B cell (primary cell): ENCODE results near the gene ABCC9. TPM values are rescaled to one million over a fixed set of nuclear protein-coding genes. Genes with fewer than 3 reads are reported as not detected.

ENCODE experiments used
- ATAC-seq: fragments of 200-7000 bp; cut with Tn5 transposase; one replicate; pipeline ENCODE4 v1.10.0; 2021; ENCODE audit warnings: low read depth, mild to moderate bottlenecking, moderate number of reproducible peaks, moderate library complexity
- CTCF ChIA-PET: fragments of 350-600 bp; sonication (Branson Sonifier 250); formaldehyde crosslinking; loops from one replicate; lab custom pipeline; 2021; ENCODE audit warnings: antibody characterized with exemption, inconsistent platforms; lab: Charles Lee
- POLR2A ChIA-PET: fragments of 350-600 bp; sonication (Branson Sonifier 250); formaldehyde crosslinking; loops from one replicate; lab custom pipeline; 2021; ENCODE audit warnings: antibody characterized with exemption; lab: Charles Lee
- DNase-seq: peaks from one replicate; pipeline ENCODE4 v3.0.0; 2013
- H2AFZ ChIP-seq: 2 replicates; pipeline ENCODE4 v1.6.1; 2012; ENCODE audit warnings: mild to moderate bottlenecking, low read depth, low read length; ENCODE audit not compliant: insufficient read depth, poor library complexity, severe bottlenecking
- H3K27ac ChIP-seq, 2 donors: 1 replicate in 1 of 2; 2 replicates in 1 of 2; pipeline ENCODE4 v1.5.1; 2012 to 2013; ENCODE audit warnings: low read length in 2 of 2, mild to moderate bottlenecking in 2 of 2, moderate library complexity in 1 of 2
- H3K27me3 ChIP-seq, 4 experiments: fragments of 200-600 bp in 1 of 4; sonication (generic) in 1 of 4; replicated peaks in 1 of 4; 1 replicate in 2 of 4; 2 replicates in 2 of 4; pipeline versions ENCODE4 v1.6.1 to v1.7.0; 2013 to 2016; ENCODE audit warnings: low read length in 3 of 4, mild to moderate bottlenecking in 2 of 4, mixed read lengths in 1 of 4, moderate library complexity in 1 of 4; ENCODE audit not compliant: insufficient read depth in 4 of 4, control insufficient read depth in 3 of 4; ENCODE audit errors: control extremely low read depth in 1 of 4
- H3K36me3 ChIP-seq, 2 experiments: replicated peaks in 1 of 2; 1 replicate in 1 of 2; 2 replicates in 1 of 2; pipeline versions ENCODE4 v1.6.1 to v1.7.1; 2013; ENCODE audit warnings: low read length in 1 of 2; ENCODE audit not compliant: insufficient read depth in 2 of 2, control insufficient read depth in 1 of 2; ENCODE audit errors: control extremely low read depth in 1 of 2, extremely low read depth in 1 of 2
- H3K4me1 ChIP-seq, 2 donors: fragments of 200-600 bp in 1 of 2; sonication (generic) in 1 of 2; 1 replicate in 1 of 2; 2 replicates in 1 of 2; pipeline versions ENCODE4 v1.5.1 to v1.6.1; 2013 to 2017; ENCODE audit warnings: low read length in 2 of 2; ENCODE audit not compliant: control insufficient read depth in 2 of 2, insufficient read depth in 2 of 2
- H3K4me2 ChIP-seq: replicated peaks from 2 replicates; pipeline ENCODE3; 2012; ENCODE audit warnings: mild to moderate bottlenecking, low read depth, low read length; ENCODE audit not compliant: poor library complexity, severe bottlenecking
- H3K4me3 ChIP-seq, 5 experiments: fragments of 200-600 bp in 1 of 5; sonication (generic) in 1 of 5; 1 replicate in 3 of 5; 2 replicates in 2 of 5; pipeline versions ENCODE4 v1.5.1 to v1.7.0; 2011 to 2016; ENCODE audit warnings: low read length in 4 of 5, mild to moderate bottlenecking in 4 of 5, low read depth in 2 of 5, control low read depth in 1 of 5, moderate library complexity in 1 of 5; ENCODE audit not compliant: insufficient read depth in 1 of 5; ENCODE audit errors: control extremely low read depth in 1 of 5, extremely low read depth in 1 of 5
- H3K79me2 ChIP-seq: fragments of 200-600 bp; sonication (generic); one replicate; pipeline ENCODE4 v1.6.0; 2016; ENCODE audit warnings: low read length; ENCODE audit not compliant: control insufficient read depth, insufficient read depth
- H3K9ac ChIP-seq: fragments of 200-600 bp; sonication (generic); 2 replicates; pipeline ENCODE4 v1.6.1; 2017; ENCODE audit warnings: mild to moderate bottlenecking, low read length, moderate library complexity
- H3K9me3 ChIP-seq, 3 donors: one replicate each; pipeline versions ENCODE4 v1.6.1 to v1.7.1; 2013; ENCODE audit warnings: low read length in 2 of 3; ENCODE audit not compliant: control insufficient read depth in 2 of 3, insufficient read depth in 1 of 3; ENCODE audit errors: control extremely low read depth in 1 of 3
- H4K20me1 ChIP-seq: 2 replicates; pipeline ENCODE4 v1.6.0; 2012; ENCODE audit warnings: mild to moderate bottlenecking, low read length; ENCODE audit not compliant: insufficient read depth, control insufficient read depth, poor library complexity, severe bottlenecking
- H3K27ac Mint-ChIP-seq: one replicate; pipeline ENCODE4 v1.8.0; 2021; ENCODE audit warnings: mixed read lengths
- H3K27me3 Mint-ChIP-seq: one replicate; pipeline ENCODE4 v1.8.0; 2021; ENCODE audit warnings: mixed read lengths
- H3K4me1 Mint-ChIP-seq: one replicate; pipeline ENCODE4 v1.8.0; 2021; ENCODE audit warnings: mixed read lengths
- H3K4me3 Mint-ChIP-seq: one replicate; pipeline ENCODE4 v1.8.0; 2021; ENCODE audit warnings: mixed read lengths
- H3K9me3 Mint-ChIP-seq: one replicate; pipeline ENCODE4 v1.8.0; 2022; ENCODE audit warnings: mixed read lengths; ENCODE audit not compliant: insufficient read depth
- CTCF ChIP-seq: fragments of 200-600 bp; IDR thresholded peaks from one replicate; pipeline ENCODE4 v1.8.0; 2022; ENCODE audit warnings: antibody characterized with exemption, mild to moderate bottlenecking
- EZH2 ChIP-seq: IDR thresholded peaks from 2 replicates; pipeline ENCODE4 v1.6.1; 2012; ENCODE audit warnings: borderline replicate concordance, low read depth, mild to moderate bottlenecking, moderate library complexity, low read length; ENCODE audit not compliant: insufficient read depth, poor library complexity, severe bottlenecking
- WGBS: methylation state at CpG from one replicate; pipeline ENCODE4 v1.1.5; 2013; ENCODE audit warnings: missing lambda C conversion rate; ENCODE audit not compliant: insufficient coverage; 5-methylcytosine and 5-hydroxymethylcytosine counted together
- intact Hi-C: fragments of 100-400 bp; cut with micrococcal nuclease; formaldehyde crosslinking; loops from one replicate; pipeline ENCODE4 v1.10.0; 2022
- polyA plus RNA-seq: library from polyadenylated mRNA; depleted of rRNA; stranded (reverse); fragments of >200 nt; gene quantifications from 2 replicates; pipeline ENCODE4 v1.2.3, GENCODE V29; 2012
- total RNA-seq, 2 donors: library from RNA; stranded (reverse); fragments of 120-200 nt in 1 of 2; gene quantifications; 1 replicate in 1 of 2; 2 replicates in 1 of 2; pipeline versions ENCODE4 v1.2.3 to v1.2.4, GENCODE V29; 2013 to 2022

Gene ABCC9
- total and polyA plus RNA-seq, 2 donors (not counting 1 experiment from before 2014, with no cell fraction given), result not detected

GRCh38 chr12:21895651-21896050 lies 45.6 kb downstream of the ABCC9 start:
- Histone ChIP-seq H3K4me3 (no peak overlapping the region), H3K9me3 (no peaks in the 10 kb centered on the region), H3K4me2 (no peak overlapping the region), H3K27ac (no peak overlapping the region), H3K79me2 (no peaks in the 10 kb centered on the region), H3K9ac (no peak overlapping the region), H3K27me3 (no peaks in the 10 kb centered on the region), H3K4me1 (no peaks in the 10 kb centered on the region), H3K36me3 (no peaks in the 10 kb centered on the region), H2AFZ (no peak overlapping the region), H4K20me1 (no peaks in the 10 kb centered on the region)
- ChIA-PET CTCF (no interaction called here), POLR2A (no interaction called here)
- no peak overlapping the region for H3K27ac Mint-ChIP-seq
- TF ChIP-seq EZH2 (no peak), CTCF (no peak)
- intact Hi-C loops, result no loop called here
- no peak for DNase-seq
- peaks cover 3% of the 10 kb centered on the region for H3K27me3 Mint-ChIP-seq
- no CpG with 5 or more reads among the region's 2 CpGs for WGBS
- no peak for ATAC-seq
- no peaks in the 10 kb centered on the region for H3K9me3 Mint-ChIP-seq
- H3K4me3 Mint-ChIP-seq, result no peak overlapping the region
- no peaks in the 10 kb centered on the region for H3K4me1 Mint-ChIP-seq

- H2AFZ ChIP-seq, result no peak overlapping the region
- DNase-seq (no peak), ATAC-seq (no peak)
- intact Hi-C loops, result no loop called here
- POLR2A ChIA-PET, result no interaction called here
- Mint-ChIP-seq H3K27me3 (no peaks in the 10 kb centered on the region), H3K27ac (no peak overlapping the region), H3K4me3 (no peak overlapping the region), H3K9me3 (no peaks in the 10 kb centered on the region), H3K4me1 (no peaks in the 10 kb centered on the region)
- TF ChIP-seq CTCF, result no peak
- TF ChIP-seq EZH2, result no peak
- H3K4me1 ChIP-seq, result no peaks in the 10 kb centered on the region
- CTCF ChIA-PET, result no interaction called here
- no peak overlapping the region for H3K4me2 ChIP-seq
- WGBS, result 95% methylated on average over 2 of the region's 4 CpGs
- H3K9me3 ChIP-seq, result no peaks in the 10 kb centered on the region
- H3K4me3 ChIP-seq, result no peak overlapping the region
- H3K9ac ChIP-seq, result no peak overlapping the region
- H3K27me3 ChIP-seq, result no peaks in the 10 kb centered on the region
- H3K36me3 ChIP-seq, result no peaks in the 10 kb centered on the region
- no peaks in the 10 kb centered on the region for H3K79me2 ChIP-seq
- H3K27ac ChIP-seq, result no peak overlapping the region
- H4K20me1 ChIP-seq, result no peaks in the 10 kb centered on the region
Measured at GRCh38 chr12:21894792-21895595, 46.2 kb downstream of the ABCC9 start.
